ENCODE results near the gene HCN3.
"Not testable (repeated sequence)": the region's sequence is repeated elsewhere in the genome, so short reads cannot be mapped to it uniquely, and the experiment has no call there.

HCN3 gene

DNA sequence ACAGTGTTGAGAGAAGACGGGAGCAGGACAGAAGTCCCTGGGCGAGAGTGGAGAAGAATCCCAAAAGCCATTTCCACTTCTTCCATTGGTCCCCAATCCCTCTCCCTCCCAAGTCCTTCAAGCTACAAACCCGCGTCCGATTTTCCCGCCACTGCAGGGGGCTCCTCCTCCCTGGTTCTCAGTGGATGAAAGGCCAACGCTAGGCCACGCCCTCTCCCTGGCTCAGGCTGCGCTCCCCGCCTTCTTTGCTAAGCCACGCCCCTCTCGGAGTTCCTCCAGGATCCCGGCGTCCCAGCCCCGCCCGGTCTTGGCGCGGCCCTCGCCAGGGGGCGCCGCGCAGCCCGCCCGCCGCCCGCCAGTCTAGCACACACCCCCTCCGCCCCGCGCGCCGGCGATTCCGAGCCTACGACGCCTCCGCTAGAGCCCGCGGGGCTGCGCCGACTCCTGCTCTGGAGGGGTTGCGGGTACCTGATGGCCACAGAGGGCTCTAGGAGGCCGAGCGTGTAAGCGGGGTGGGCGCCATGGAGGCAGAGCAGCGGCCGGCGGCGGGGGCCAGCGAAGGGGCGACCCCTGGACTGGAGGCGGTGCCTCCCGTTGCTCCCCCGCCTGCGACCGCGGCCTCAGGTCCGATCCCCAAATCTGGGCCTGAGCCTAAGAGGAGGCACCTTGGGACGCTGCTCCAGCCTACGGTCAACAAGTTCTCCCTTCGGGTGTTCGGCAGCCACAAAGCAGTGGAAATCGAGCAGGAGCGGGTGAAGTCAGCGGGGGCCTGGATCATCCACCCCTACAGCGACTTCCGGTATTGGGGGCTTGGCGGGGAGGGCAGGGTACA, at the start of gene HCN3:
TSS of gene HCN3 (plus strand) at position 394 of the 832 bp plus-strand sequence. CDS start at position 522, 128 bp downstream.
- ATAC-seq, result peak; percentile 80
- TF ChIP-seq PPARA (CRISPR knock-in tag; IDR thresholded peaks at IDR 0.05; ENCODE audit: borderline replicate concordance), result no peak
- peak; percentile 59; the same call in 1 of the 2 replicates for TF ChIP-seq ZFP3 (CRISPR knock-in tag; IDR thresholded peaks at IDR 0.05)

DNA sequence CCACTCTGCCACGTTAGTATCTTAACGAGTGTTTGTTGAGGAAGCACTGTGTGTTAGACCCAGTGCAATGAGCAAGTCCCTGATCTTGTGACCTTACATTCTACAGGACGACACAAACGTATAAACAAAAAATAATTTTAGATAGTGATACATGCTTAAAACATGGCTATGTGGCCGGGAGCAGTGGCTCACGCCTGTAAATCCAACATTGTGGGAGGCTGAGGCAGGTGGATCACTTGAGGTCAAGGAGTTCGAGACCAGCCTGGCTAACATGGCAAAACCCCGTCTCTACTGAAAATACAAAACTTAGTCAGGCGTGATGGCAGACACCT, 49.2 kb upstream of the HCN3 start:
- TF ChIP-seq RARB (CRISPR knock-in tag; IDR thresholded peaks at IDR 0.05) (no peak), PPARA (CRISPR knock-in tag; IDR thresholded peaks at IDR 0.05; ENCODE audit: borderline replicate concordance) (no peak)
- TF ChIP-seq, protein P1, sequence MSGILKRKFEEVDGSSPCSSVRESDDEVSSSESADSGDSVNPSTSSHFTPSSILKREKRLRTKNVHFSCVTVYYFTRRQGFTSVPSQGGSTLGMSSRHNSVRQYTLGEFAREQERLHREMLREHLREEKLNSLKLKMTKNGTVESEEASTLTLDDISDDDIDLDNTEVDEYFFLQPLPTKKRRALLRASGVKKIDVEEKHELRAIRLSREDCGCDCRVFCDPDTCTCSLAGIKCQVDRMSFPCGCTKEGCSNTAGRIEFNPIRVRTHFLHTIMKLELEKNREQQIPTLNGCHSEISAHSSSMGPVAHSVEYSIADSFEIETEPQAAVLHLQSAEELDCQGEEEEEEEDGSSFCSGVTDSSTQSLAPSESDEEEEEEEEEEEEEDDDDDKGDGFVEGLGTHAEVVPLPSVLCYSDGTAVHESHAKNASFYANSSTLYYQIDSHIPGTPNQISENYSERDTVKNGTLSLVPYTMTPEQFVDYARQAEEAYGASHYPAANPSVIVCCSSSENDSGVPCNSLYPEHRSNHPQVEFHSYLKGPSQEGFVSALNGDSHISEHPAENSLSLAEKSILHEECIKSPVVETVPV (CRISPR knock-in tag; IDR thresholded peaks at IDR 0.05), result no peak
- TF ChIP-seq, protein P2, sequence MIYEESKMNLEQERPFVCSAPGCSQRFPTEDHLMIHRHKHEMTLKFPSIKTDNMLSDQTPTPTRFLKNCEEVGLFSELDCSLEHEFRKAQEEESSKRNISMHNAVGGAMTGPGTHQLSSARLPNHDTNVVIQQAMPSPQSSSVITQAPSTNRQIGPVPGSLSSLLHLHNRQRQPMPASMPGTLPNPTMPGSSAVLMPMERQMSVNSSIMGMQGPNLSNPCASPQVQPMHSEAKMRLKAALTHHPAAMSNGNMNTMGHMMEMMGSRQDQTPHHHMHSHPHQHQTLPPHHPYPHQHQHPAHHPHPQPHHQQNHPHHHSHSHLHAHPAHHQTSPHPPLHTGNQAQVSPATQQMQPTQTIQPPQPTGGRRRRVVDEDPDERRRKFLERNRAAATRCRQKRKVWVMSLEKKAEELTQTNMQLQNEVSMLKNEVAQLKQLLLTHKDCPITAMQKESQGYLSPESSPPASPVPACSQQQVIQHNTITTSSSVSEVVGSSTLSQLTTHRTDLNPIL (CRISPR knock-in tag; IDR thresholded peaks at IDR 0.05; ENCODE audit: low read depth), result no peak

DNA sequence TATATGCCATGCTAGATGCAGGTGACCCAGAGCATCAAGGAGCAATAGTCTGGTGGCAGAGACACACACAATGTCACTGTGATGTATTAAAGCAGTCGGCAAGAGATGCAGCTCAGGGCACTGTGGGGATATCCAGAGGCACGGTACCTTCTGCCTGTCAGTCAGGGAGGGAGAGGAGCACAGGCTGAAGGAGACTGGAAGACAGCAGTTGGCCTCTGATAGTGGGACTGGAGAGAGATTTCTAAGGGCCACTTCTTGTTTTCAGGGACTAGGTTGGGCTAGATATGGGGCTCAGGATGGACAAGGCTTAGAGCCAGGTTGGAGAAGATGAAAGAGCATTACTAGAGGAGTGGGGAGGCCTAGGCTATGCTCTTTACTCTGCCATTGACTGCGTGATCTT, 46.0 kb upstream of the HCN3 start:
- ATAC-seq, result not testable (repeated sequence)

More for the DNA sequence above, 49.2 kb upstream of the HCN3 start:
- ATAC-seq, result no peak

DNA sequence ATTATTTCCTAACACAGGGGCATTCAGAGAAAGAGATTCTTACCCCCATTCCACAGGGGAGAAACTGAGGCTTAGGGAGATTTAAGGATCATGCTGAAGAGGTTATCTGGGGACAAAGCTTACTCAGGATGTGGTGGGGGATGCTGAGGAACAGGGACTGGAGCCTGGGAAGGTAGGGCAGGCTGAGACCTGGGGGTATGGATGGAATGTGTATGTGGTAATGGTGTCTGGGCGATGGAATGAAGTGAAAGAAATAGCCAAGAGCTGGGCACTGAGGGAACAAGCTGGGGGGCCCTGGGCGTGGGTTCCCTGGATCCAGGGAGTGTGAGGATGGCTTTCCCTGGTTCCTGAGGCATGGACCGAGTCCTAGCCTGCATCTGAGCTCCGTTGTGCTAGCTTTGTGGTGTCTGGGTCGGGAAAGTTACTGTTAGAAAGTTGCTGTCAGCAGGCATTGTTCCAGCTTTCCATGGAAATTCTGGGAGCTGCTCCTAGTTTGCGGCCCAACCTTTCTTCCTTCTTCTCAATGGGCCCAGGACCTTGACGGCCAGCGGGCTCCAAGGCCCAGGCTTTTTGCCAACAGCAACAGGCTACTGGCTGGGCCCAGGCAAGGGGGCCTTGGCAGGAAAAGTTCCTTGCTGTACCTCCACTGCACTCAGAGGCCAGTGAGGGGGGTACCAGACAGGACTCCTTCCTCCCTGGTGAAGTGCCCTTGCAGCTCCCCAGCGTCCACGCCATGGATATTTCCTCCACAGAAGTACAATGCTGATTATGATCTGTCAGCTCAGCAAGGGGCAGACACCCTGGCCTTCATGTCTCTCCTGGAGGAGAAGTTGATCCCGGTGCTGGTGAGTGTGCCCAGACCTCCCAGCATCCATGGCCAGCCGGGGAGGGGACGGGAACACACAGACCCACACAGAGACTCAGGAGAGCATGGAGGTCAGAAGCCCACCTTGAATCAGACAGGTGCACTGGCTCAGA, 45.0 kb upstream of the HCN3 start:
- not testable (repeated sequence) for ATAC-seq

DNA sequence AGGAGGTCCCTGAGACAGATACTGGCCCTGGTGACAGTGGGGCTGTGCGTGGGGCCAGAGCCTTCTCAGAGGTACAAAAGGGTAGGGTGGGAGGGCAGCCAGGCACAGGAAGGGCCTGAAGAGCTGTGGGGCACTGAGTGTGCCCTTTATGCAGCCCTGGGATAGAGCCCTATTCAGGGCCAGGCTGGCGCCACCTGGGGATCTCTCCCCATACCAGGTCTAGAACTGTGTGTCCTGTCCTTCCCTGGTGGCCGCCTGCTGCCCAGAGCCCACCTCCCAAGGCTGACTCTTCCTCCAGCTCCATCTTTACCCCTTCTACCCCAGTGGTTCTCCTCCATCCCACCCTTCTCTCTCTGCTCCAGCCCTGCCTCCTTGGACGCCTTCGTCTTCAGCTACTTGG, 43.8 kb upstream of the HCN3 start:
- ATAC-seq, result peak; percentile 7

DNA sequence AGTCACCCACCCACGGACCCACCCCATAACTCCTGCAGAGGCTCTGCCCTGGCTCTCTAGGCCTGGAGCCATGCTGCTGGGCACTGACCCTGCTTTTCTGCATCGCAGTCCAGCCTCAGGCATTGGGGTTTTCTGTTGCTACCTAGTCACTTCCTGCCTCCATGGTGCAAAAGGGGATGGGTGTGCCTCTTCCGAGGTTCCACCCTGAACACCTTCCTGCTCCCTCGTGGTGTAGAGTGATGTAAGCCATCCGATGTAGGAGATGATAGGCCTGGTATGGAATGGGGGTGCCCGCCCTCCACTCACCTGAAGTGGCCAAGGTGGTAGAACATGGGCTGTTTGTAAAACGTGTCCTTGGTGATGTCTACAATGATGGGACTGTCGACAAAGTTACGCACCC, 41.9 kb upstream of the HCN3 start:
- ATAC-seq, result not testable (repeated sequence)

DNA sequence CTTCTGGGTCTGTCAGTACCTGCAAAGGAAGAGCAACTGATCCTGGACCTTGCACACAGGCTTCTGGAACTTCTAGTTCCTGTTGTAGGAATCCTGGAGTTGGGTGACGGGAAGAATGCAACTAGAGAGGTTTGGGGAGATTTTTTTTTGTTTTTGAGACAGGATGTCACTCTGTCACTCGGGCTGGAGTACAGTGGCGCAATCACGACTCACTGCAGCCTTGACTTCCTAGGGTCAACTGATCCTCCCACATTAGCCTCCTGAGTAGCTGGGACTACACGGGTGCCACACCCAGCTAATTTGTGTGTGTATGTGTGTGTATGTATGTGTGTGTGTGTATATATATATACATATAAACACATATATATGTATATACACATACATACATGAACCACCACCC, 40.8 kb upstream of the HCN3 start:
- ATAC-seq, result no peak
- TF ChIP-seq ZFP3 (CRISPR knock-in tag; IDR thresholded peaks at IDR 0.05), result no peak
- no peak for TF ChIP-seq TOX (CRISPR knock-in tag; IDR thresholded peaks at IDR 0.05; ENCODE audit: borderline replicate concordance)
- TF ChIP-seq ZNF8 (CRISPR knock-in tag; IDR thresholded peaks at IDR 0.05), result no peak
- TF ChIP-seq, protein P2 (CRISPR knock-in tag; IDR thresholded peaks at IDR 0.05; ENCODE audit: low read depth), result no peak
- TF ChIP-seq RARB (CRISPR knock-in tag; IDR thresholded peaks at IDR 0.05), result no peak
- TF ChIP-seq TCF4 (CRISPR knock-in tag; IDR thresholded peaks at IDR 0.05; ENCODE audit: borderline replicate concordance), result no peak
- no peak for TF ChIP-seq BACH2 (CRISPR knock-in tag; IDR thresholded peaks at IDR 0.05; ENCODE audit: borderline replicate concordance)
- no peak for TF ChIP-seq ISL1 (CRISPR knock-in tag; IDR thresholded peaks at IDR 0.05)
- no peak for TF ChIP-seq PPARA (CRISPR knock-in tag; IDR thresholded peaks at IDR 0.05; ENCODE audit: borderline replicate concordance)
- no peak for TF ChIP-seq ZNF565 (CRISPR knock-in tag; conservative IDR thresholded peaks at IDR 0.05; ENCODE audit: low read depth)
- TF ChIP-seq ZFP30 (CRISPR knock-in tag; IDR thresholded peaks at IDR 0.05), result no peak
- TF ChIP-seq ZNF70 (CRISPR knock-in tag; IDR thresholded peaks at IDR 0.05), result no peak
- no peak for TF ChIP-seq OSR1 (CRISPR knock-in tag; IDR thresholded peaks at IDR 0.05)
- TF ChIP-seq, protein P3, sequence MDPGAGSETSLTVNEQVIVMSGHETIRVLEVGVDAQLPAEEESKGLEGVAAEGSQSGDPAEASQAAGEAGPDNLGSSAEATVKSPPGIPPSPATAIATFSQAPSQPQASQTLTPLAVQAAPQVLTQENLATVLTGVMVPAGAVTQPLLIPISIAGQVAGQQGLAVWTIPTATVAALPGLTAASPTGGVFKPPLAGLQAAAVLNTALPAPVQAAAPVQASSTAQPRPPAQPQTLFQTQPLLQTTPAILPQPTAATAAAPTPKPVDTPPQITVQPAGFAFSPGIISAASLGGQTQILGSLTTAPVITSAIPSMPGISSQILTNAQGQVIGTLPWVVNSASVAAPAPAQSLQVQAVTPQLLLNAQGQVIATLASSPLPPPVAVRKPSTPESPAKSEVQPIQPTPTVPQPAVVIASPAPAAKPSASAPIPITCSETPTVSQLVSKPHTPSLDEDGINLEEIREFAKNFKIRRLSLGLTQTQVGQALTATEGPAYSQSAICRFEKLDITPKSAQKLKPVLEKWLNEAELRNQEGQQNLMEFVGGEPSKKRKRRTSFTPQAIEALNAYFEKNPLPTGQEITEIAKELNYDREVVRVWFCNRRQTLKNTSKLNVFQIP (CRISPR knock-in tag; IDR thresholded peaks at IDR 0.05; ENCODE audit: borderline replicate concordance, low read depth), result no peak

All from SK-N-SH treated with all-trans-retinoic acid at 6 μM for 48 hours (cell line).